Measurements from ENCODE around the gene PSME4. TPM values are rescaled to one million over a fixed set of nuclear protein-coding genes. Genes with fewer than 3 reads are reported as not detected.

PSME4 gene
- total RNA-seq, 4 donors from 2014 or later = 28.5 to 44.8 (median 32.4) TPM

- 82 to 88% methylated on average over 10 to 11 of the region's 11 CpGs for WGBS, 2 donors (ENCODE audit: low coverage in 1 of 2)
- H3K4me1 ChIP-seq = no peaks in the 10 kb centered on the region
- no peaks in the 10 kb centered on the region for H3K36me3 ChIP-seq
- H3K4me3 ChIP-seq = no peak overlapping the region
- no peak overlapping the region for H3K27ac ChIP-seq
- DNase-seq = no peak
- intact Hi-C loops (cut with DNase I; ENCODE audit: low total_unique reads) (no loop called here), in situ Hi-C loops (cut with MboI; ENCODE audit: low pct_ligation_motif_present in 1 of 4, low pct_unique_long_range_greater_than_20kb in 1 of 4, low sequenced_read_pairs in 3 of 4) (no loop called here)
- H3K27me3 ChIP-seq = no peaks in the 10 kb centered on the region
- no peaks in the 10 kb centered on the region for H3K9me3 ChIP-seq
- no peak for TF ChIP-seq POLR2AphosphoS5 (IDR thresholded peaks at IDR 0.05)
These were observed 141.4 kb downstream of the PSME4 start for GRCh38 chr2:53829273-53829979.

GRCh38 chr2:53828331-53828730, 142.5 kb downstream of the PSME4 start:
- TF ChIP-seq POLR2A (IDR thresholded peaks at IDR 0.05) = no peak
- TF ChIP-seq EP300 (IDR thresholded peaks at IDR 0.05; ENCODE audit: low read depth) = no peak
- TF ChIP-seq, protein P1, sequence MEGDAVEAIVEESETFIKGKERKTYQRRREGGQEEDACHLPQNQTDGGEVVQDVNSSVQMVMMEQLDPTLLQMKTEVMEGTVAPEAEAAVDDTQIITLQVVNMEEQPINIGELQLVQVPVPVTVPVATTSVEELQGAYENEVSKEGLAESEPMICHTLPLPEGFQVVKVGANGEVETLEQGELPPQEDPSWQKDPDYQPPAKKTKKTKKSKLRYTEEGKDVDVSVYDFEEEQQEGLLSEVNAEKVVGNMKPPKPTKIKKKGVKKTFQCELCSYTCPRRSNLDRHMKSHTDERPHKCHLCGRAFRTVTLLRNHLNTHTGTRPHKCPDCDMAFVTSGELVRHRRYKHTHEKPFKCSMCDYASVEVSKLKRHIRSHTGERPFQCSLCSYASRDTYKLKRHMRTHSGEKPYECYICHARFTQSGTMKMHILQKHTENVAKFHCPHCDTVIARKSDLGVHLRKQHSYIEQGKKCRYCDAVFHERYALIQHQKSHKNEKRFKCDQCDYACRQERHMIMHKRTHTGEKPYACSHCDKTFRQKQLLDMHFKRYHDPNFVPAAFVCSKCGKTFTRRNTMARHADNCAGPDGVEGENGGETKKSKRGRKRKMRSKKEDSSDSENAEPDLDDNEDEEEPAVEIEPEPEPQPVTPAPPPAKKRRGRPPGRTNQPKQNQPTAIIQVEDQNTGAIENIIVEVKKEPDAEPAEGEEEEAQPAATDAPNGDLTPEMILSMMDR (IDR thresholded peaks at IDR 0.05) = no peak
- no peak for TF ChIP-seq POLR2AphosphoS5 (IDR thresholded peaks at IDR 0.05)
- in situ Hi-C loops (cut with MboI; ENCODE audit: low pct_ligation_motif_present in 1 of 4, low pct_unique_long_range_greater_than_20kb in 1 of 4, low sequenced_read_pairs in 3 of 4) = no loop called here
- Histone ChIP-seq H3K9me3 (no peaks in the 10 kb centered on the region), H3K4me3 (no peak overlapping the region), H3K27ac (no peak overlapping the region), H3K36me3 (no peaks in the 10 kb centered on the region), H3K27me3 (no peaks in the 10 kb centered on the region), H3K4me1 (no peaks in the 10 kb centered on the region)
- no peak for DNase-seq
- intact Hi-C loops (cut with DNase I; ENCODE audit: low total_unique reads) = no loop called here
- 96 to 98% methylated on average over 3 to 4 of the region's 4 CpGs for WGBS, 2 donors (ENCODE audit: low coverage in 1 of 2)

DNA sequence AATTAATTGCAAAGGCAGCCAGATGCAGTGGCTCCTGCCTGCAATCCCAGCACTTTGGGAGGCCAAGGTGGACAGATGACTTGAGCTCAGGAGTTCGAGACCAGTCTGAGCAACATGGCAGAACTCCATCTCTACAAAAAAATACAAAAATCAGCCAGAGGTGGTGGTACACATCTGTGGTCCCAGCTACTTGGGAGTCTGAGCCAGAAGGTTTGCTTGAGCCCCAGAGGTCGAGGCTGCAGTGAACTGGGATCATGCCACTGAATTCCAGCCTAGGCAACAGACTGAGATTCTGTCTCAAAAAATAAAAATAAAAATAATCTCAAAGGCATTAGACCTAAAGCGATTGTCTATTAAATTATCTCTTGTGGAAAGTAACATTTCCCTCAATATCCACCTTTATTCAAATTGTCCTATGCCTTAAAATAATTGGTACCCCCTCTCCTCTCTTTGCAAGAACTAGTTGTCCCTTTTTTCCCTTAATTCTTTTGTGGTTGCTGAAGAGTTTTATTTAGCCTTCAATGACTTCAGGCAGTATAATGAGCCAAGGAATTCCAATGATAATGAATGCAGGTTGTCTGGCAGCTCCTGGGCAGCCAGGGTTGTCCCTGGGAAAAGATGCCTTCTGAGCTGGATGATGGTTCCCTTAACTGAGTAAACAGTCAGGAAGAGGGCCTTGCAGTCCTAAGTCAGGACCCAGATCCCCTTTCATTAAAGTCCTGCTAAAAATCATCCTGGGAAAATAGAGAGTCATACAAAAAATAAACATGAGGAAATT, 143.2 kb downstream of the PSME4 start:
- 93 to 94% methylated on average over 3 of the region's 3 CpGs for WGBS, 2 donors (ENCODE audit: low coverage in 1 of 2)
- intact Hi-C loops (cut with DNase I; ENCODE audit: low total_unique reads) = no loop called here
- Histone ChIP-seq H3K9me3 (no peaks in the 10 kb centered on the region), H3K4me1 (no peaks in the 10 kb centered on the region), H3K4me3 (no peak overlapping the region), H3K27me3 (no peaks in the 10 kb centered on the region), H3K27ac (peak overlapping the region in 1 of 4 donors; percentile 1), H3K36me3 (no peaks in the 10 kb centered on the region)
- in situ Hi-C loops (cut with MboI; ENCODE audit: low pct_ligation_motif_present in 1 of 4, low pct_unique_long_range_greater_than_20kb in 1 of 4, low sequenced_read_pairs in 3 of 4) = no loop called here
- no peak for TF ChIP-seq POLR2AphosphoS5 (IDR thresholded peaks at IDR 0.05)
- TF ChIP-seq EP300 (IDR thresholded peaks at IDR 0.05; ENCODE audit: low read depth) = no peak
- TF ChIP-seq, protein P1 (IDR thresholded peaks at IDR 0.05) = no peak
- no peak for TF ChIP-seq POLR2A (IDR thresholded peaks at IDR 0.05)
- DNase-seq = no peak

DNA sequence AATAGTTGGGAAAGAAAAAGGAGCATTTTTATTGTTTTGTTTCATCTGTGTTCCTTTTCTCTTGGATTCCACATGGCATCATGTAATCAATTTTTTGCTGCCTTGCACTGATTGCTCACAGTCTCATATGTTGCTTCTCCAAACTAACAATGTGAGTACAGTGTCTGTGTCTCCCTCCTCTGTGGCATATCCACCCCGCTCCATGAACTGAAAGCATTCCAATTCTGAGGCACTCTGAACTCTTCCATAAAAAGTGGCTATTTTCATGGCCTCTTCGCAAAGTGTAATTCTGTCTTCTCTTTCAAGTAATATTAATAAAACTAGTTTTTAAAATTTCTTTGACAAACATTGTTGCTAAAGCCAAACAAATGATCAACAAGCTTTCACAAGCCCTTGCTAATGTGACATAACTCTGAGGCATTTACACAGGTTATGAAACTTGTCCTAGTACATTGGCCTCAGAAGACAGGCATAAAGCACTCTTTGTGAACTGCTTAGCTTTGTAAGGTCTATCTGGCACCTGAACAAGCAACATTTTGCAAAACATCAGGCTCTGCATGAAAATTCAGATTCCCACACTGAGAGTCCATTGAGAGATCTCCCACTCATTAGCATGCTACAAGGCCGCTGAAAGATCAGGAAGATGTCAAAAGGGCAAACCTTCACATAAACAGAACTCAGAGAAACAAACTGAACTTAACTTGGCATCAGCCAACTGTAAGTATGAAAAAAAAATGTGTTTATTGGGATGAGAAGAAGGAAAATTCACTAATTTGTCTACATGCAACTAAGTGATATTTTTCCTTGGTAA, 144.0 kb downstream of the PSME4 start:
- Histone ChIP-seq H3K27ac (peak overlapping the region in 2 of 4 donors; percentile 1 to 15), H3K36me3 (no peaks in the 10 kb centered on the region), H3K27me3 (no peaks in the 10 kb centered on the region), H3K9me3 (no peaks in the 10 kb centered on the region), H3K4me1 (no peaks in the 10 kb centered on the region), H3K4me3 (no peak overlapping the region)
- DNase-seq = no peak
- peak in 1 of 3 donors; percentile 37 for TF ChIP-seq POLR2AphosphoS5 (IDR thresholded peaks at IDR 0.05)
- TF ChIP-seq, protein P1 (IDR thresholded peaks at IDR 0.05) = no peak
- in situ Hi-C loops (cut with MboI; ENCODE audit: low pct_ligation_motif_present in 1 of 4, low pct_unique_long_range_greater_than_20kb in 1 of 4, low sequenced_read_pairs in 3 of 4) (no loop called here), intact Hi-C loops (cut with DNase I; ENCODE audit: low total_unique reads) (no loop called here)
- WGBS, 2 donors (ENCODE audit: low coverage in 1 of 2) = 45 to 54% methylated on average over 3 of the region's 3 CpGs
